Dedifferentiated amniotic fluid mesenchymal stem cell (primary cell): ENCODE data around the gene TOP3A.
A peak's percentile ranks its signal among the peaks of the same experiment; 100 is the strongest.
"Not testable (repeated sequence)": the region's sequence is repeated elsewhere in the genome, so short reads cannot be mapped to it uniquely, and the experiment has no call there.

Experiments used
- DNase-seq: peaks from one replicate; pipeline ENCODE4 v3.0.0-alpha.2; 2016; ENCODE audit errors: extremely low spot score

The TOP3A gene

GRCh38 chr17:18323507-18324139 lies 8.8 kb upstream of the TOP3A start:
- no peak for DNase-seq

GRCh38 chr17:18323007-18323406 lies 8.2 kb upstream of the TOP3A start:
- no peak for DNase-seq

DNA sequence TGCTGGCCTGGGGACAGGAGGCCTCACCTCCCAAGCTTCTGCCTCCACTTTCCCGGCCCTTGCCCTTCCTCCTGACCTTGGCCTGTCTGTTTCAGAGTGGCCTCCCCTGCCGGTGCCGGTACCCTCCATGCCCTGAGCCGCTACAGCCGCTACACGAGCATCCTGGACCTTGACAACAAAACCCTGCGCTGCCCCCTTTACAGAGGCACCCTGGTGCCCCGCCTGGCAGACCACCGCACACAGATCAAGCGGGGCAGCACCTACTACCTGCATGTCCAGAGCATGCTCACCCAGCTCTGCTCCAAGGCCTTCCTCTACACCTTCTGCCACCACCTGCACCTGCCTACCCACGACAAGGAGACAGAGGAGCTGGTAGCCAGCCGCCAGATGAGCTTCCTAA lies 7.7 kb upstream of the TOP3A start:
- no peak for DNase-seq

DNA sequence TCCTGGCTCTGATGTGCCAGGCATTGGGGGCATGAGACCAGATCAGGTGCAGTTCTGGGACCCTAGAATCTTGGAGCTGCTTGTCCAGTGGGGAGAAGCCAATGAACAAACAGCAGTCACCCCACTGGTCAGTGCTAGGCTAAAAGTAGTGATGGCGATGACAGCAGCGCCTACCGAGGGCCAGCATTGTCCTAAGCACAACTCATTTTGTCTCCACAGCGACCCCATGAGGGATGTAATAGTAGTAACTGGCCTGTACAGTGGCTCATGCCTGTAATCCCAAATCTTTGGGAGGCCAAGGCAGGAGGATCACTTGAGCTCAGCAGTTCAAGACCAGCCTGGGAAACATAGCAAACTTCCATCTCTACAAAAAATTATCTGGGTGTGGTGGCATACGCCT lies 6.5 kb upstream of the TOP3A start:
- no peak for DNase-seq

GRCh38 chr17:18320301-18320700 lies 5.5 kb upstream of the TOP3A start:
- no peak for DNase-seq

- peak; percentile 21 for DNase-seq
Observed at GRCh38 chr17:18319604-18320256, 4.9 kb upstream of the TOP3A start.

- DNase-seq = no peak
Observed at GRCh38 chr17:18318771-18319450, 4.1 kb upstream of the TOP3A start.

DNA sequence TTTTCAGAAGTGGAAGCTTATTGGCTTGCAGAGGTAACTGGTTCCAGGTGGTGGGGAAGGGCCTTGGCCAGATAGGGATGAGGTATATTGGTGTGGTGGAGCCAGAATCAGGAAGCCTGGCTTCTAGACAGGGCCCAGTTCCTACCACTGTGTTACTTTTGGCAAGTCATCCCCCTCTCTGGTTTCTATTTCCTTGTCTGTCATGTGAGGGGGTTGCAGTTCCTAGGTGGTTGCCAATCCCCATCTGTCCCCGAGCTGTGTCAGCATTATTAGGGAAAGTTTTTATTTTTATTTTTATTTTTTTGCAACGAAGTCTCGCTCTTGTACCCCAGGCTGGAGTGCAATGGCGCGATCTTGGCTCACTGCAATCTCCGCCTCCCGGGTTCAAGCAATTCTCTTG lies 3.3 kb upstream of the TOP3A start:
- no peak for DNase-seq

DNA sequence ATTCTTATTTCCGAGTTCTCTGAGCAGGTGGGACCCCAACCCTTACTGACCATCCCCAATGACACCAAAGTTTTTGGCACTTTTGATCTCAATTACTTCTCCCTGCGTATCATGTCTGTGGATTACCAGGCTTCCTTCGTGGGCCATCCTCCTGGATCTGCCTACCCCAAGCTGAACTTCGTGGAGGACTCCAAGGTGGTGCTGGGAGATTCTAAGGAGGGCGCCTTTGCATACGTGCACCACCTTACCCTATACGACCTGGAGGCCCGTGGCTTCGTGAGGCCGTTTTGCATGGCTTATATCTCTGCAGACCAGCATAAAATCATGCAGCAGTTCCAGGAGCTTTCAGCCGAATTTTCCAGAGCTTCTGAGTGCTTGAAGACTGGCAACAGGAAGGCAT lies 1.2 kb upstream of the TOP3A start:
- DNase-seq = no peak

GRCh38 chr17:18315562-18315922 lies 748 bp upstream of the TOP3A start:
- DNase-seq = no peak

GRCh38 chr17:18314059-18314730 lies 599 bp downstream of the TOP3A start:
- peak; percentile 17 for DNase-seq

DNA sequence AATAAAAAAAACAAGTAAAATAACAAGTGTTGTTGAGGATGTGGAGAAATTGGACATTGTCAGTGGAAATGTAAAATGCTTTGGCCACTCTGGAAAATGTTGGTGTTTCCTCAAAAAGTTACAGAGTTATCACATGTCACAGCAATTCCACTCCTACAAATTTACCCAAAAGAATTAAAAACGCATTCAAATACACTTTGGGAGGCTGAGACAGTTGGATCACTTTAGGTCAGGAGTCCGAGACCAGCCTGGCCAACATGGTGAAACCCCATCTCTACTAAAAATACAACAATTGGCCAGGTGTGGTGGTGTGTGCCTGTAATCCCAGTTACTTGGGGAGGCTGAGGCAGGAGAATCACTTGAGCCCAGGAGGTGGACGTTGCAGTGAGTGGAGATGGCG lies 5.6 kb downstream of the TOP3A start:
- DNase-seq = no peak

- DNase-seq = not testable (repeated sequence)
Observed at GRCh38 chr17:18303206-18303605, 11.6 kb downstream of the TOP3A start.

GRCh38 chr17:18300725-18301480 lies 13.9 kb downstream of the TOP3A start:
- no peak for DNase-seq

GRCh38 chr17:18298061-18298460 lies 16.7 kb downstream of the TOP3A start:
- DNase-seq = not testable (repeated sequence)

GRCh38 chr17:18291718-18292540 lies 22.9 kb downstream of the TOP3A start:
- DNase-seq = no peak

DNA sequence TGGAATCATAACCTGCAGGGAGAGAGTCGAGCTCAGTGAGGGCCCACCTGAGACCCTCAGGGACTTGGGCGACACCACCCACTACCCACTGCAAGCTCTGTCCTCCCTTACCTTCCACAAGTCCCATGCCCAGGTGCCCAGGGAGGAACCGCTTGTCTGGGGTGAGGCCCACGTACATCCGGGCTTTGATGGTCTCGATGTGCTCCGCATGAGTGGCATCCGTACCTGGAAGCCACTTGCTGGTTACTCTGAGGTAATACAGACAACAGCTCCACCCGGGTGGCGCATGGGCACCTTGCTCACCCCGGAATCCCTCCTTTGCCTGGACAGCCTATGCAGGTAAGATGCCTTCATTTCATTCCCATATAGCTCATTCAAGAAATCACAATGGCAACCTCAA lies 29.5 kb downstream of the TOP3A start:
- DNase-seq = no peak

DNA sequence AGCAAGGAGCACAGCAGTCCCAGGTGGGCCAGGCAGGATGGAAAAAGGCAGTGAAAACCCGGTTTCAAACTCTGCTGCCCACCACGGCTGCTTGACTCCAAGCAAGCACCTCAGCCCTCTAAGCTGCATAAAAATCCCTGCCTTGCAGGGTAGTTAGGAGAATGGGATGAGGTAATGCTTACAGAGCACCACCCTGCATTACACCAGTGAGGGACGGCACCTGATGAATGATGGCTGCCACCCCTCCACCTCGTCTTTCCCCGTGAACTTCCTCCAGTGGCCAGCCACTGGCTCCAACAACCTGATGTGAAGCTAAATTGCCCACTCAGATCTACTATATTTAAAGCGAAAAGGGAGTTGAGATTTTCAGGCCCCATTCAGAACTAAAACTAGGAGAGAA lies 33.0 kb downstream of the TOP3A start:
- no peak for DNase-seq

DNA sequence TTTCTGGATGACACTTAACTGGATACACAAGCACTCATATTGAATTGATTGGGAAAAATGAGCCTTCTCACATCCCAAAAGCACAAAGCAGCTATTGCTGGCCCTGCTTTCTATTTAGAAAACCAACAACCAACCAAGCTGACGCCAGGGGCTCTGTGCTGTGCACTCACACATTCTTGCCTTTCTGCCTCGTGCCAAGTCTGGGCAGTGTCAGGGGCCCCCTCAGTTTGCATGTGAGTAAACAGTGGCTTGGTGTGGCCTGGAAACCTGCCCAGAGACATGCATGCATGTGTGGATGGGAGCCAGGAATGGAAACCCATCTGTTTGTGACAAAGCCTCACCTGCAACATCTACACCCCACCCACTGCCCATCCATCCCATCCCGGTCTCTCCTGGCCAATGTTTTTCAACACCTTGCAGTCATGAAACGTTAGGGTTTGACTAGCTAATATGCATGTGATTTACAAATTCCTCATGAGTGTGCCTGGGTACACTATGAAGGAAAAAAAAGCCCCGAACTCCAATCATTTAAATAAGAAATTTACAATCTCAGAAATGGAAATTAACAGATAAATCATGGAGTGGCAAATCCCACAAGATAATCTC lies 33.9 kb downstream of the TOP3A start:
- no peak for DNase-seq

- DNase-seq = no peak
Observed at GRCh38 chr17:18280249-18280648, 34.5 kb downstream of the TOP3A start.

DNA sequence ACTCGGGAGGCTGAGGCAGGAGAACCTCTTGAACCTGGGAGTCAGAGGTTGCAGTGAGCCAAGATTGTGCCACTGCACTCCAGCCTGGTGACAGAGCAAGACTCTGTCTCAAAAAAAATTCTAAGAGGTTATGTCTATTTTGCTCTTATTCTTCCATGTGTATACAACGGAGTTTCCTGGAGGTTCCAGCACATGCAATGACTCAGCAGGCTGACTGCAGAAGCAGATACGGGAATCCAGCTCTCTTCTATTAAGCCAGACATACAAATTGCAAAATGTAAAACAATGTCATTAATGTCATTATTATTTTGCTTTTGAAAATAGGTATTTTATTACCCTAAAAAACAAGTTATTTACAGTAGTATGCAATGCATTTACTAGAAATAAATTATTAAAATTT lies 35.9 kb downstream of the TOP3A start:
- no peak for DNase-seq
